AG08396 (cell line): ENCODE results near the gene NDUFV3.
"Not testable (repeated sequence)": the region's sequence is repeated elsewhere in the genome, so short reads cannot be mapped to it uniquely, and the experiment has no call there.

Experiments
- DNase-seq: peaks from one replicate; pipeline ENCODE4 v3.0.0; 2012; ENCODE audit warnings: low spot score, mixed read lengths

Gene NDUFV3

DNA sequence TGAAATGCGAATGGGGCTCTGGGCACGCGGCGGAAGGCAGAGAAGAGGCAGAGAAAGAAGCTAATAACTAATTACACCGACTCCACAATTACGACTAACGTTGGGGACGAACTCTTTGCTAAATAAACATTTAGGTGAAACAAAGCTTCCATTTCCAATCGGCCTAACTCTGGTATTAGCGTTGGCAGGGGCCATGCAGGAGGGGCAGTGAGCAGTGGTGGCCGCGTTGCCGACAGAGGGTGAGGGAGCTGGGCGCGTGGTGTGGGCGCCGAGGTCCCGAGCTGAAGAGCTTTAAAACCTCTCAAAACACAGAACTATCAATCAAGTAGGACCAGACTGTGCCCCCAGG, 553 bp upstream of the NDUFV3 start:
- DNase-seq, result no peak

DNA sequence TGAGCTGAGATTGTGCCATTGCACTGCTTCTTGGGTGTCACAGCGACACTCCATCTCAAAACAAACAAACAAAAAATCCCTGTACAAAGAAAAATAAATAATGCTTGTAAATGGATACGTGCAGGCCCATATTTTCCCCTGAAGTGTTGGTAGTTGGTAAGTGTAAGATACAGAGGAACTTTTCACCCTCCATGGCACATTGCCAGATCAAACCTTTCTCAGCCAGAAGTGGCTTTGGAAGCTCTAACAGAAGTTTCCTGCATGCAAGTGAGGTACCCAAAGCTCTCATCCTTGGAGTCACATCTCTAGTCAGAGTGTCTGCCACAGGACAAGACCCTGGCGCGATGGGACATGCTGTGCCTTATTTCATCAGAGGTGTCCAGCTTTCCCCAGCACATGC, 7.3 kb downstream of the NDUFV3 start:
- DNase-seq, result no peak

GRCh38 chr21:42903817-42904216, 10.7 kb downstream of the NDUFV3 start:
- DNase-seq, result no peak

DNA sequence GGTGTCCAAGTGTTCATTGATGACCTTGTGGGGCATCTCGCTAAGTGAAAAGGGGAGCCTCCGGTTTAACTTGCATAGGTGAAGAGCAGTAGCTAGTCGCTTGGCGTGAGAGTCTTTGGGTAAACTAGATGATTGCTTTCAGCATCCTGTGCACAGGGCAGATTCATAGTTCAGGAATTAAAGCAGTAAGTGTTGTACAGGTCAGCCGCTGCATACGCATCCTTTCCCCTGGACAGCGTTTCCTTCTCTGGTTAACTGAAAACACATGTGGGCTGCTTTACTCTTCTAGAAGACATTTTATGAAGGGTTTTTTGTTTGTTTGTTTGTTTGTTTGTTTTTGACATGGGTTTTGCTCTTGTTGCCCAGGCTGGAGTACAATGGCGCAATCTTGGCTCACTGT, 12.1 kb downstream of the NDUFV3 start:
- DNase-seq, result no peak

- DNase-seq, result no peak
Measured at GRCh38 chr21:42906233-42906632, 13.1 kb downstream of the NDUFV3 start.

DNA sequence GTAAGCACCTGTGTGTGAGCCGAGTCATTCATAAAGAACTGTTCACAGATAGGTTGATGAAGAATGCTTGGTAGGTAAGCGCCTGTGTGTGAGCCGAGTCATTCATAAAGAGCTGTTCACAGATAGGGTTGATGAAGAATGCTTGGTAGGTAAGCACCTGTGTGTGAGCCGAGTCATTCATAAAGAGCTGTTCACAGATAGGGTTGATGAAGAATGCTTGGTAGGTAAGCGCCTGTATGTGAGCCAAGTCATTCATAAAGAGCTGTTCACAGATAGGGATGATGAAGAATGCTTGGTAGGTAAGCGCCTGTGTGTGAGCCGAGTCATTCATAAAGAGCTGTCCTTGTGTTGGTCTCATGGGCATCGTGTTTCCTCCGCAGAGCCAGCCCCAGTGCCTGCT, 15.4 kb downstream of the NDUFV3 start:
- not testable (repeated sequence) for DNase-seq

DNA sequence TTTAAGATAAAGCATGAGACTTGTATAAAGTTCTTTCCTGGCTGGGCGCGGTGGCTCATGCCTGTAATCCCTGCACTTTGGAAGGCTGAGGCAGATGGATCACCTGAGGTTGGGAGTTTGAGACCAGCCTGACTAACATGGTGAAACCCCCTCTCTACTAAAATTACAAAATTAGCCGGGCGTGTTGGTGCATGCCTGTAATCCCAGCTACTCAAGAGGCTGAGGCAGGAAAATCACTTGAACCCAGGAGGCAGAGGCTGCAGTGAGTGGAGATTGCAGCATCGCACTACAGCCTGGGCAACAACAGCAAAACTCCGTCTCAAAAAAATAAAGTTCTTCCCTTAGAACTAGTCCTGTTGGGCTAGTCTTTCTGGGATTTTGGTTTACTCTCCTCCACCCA, 18.8 kb downstream of the NDUFV3 start:
- not testable (repeated sequence) for DNase-seq

- DNase-seq, result no peak
Measured at GRCh38 chr21:42913476-42913875, 20.4 kb downstream of the NDUFV3 start.

- no peak for DNase-seq
Measured at GRCh38 chr21:42918291-42918690, 25.2 kb downstream of the NDUFV3 start.

GRCh38 chr21:42921927-42922326, 28.8 kb downstream of the NDUFV3 start:
- DNase-seq, result no peak

GRCh38 chr21:42922918-42923317, 29.8 kb downstream of the NDUFV3 start:
- DNase-seq, result no peak

DNA sequence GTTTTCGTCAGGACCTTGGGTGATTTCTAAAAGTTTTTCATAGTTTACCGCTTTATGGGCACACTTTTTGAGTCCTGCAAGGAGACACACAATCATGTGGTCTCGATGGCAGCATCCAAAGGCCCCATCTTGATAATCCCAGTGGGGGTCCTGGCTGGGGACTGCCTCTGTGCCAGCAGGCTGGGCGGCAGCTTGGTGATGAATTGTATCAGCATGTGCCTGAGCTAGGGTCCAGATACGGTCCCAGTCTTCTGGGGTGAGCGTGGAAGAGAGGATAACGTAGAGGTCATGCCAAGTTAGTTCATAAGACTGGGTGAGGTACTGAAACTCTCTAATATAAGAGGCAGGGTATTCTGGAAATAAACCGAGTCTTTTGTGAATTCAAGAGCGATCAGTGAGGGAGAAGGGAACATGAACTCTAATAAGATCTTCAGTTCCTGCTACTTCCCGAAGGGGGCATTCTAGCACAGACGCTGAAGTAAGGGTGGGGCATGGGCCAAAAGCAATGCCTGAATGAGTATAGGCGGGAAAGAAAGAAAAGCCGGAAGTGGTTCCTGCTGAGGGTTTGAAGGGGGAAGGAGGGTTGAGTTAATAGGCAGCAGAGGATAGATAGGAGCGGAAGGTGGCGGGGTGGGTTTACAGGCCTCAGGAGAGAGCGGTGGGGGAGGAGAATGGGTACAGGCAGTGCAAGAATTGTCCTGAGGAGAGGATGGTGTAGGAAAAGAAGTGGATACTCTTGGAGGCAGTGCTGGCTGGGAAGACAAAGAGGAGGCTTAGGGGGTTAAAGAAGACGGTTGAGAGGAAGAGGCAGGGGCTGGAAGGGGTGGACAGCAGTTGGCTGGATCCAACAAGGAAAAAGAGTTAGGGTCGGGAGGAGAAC, 30.7 kb downstream of the NDUFV3 start:
- peak; percentile 78 for DNase-seq

DNA sequence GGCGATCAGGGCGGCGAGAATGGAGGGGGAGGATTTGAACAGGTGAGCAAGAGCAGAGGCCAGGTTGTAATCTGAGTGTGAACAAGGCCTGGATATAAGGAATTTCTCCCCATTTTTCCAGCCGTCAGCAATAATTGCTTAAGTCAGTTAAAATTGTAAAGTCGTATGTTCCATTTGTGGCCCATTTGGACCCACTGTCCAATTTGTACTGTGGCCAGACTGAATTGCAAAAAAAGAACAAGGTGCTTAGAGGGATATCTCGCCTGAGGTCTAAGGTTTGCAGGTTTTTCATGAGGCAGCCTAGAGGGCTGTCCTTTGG, 31.3 kb downstream of the NDUFV3 start:
- no peak for DNase-seq

DNA sequence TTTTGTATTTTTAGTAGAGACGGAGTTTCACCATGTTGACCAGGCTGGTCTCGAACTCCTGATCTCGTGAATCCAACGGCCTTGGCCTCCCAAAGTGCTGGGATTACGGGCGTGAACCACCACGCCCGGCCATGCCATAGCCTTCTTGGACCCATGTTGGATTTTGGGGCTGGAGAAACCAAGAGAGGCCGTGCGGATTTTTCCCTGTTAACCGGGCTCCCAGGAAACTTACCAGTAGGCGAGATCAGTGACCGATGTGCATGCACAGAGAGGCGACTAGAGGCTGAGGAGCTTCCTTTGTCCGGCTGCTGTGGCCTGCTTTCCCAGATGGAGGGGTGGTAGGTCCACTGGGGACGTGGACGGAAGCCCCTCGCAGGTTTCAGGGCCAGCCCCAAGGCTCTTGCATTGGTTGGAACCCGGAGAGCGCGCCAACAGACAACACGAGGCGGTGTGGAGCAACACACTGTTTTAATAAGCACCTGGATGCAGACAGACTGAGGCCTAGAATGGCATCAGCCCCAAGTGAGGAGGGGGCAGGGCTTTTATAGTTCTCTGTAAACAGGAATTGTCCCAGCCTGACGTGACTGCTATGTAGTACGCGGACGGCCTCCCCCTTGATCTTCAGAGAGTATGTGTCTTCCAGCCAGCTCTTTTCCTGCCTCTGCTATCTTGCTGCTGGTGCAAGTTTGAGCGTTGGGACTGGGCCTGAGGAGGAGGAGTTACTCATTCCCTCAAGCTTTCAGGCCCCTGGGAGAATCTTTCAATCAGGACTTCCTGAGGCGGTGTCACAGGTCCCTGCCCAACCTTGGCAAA, 32.2 kb downstream of the NDUFV3 start, which contains the start of gene ERVH48-1:
ERVH48-1 (minus strand) TSS at position 517 of the 813 bp plus-strand sequence. CDS start 6,624 bp downstream, outside the sequence.
- DNase-seq, result no peak

GRCh38 chr21:42927474-42928200, 34.5 kb downstream of the NDUFV3 start:
- not testable (repeated sequence) for DNase-seq

GRCh38 chr21:42929969-42930368, 36.9 kb downstream of the NDUFV3 start:
- no peak for DNase-seq

GRCh38 chr21:42931560-42932235, 38.6 kb downstream of the NDUFV3 start:
- DNase-seq, result no peak

DNA sequence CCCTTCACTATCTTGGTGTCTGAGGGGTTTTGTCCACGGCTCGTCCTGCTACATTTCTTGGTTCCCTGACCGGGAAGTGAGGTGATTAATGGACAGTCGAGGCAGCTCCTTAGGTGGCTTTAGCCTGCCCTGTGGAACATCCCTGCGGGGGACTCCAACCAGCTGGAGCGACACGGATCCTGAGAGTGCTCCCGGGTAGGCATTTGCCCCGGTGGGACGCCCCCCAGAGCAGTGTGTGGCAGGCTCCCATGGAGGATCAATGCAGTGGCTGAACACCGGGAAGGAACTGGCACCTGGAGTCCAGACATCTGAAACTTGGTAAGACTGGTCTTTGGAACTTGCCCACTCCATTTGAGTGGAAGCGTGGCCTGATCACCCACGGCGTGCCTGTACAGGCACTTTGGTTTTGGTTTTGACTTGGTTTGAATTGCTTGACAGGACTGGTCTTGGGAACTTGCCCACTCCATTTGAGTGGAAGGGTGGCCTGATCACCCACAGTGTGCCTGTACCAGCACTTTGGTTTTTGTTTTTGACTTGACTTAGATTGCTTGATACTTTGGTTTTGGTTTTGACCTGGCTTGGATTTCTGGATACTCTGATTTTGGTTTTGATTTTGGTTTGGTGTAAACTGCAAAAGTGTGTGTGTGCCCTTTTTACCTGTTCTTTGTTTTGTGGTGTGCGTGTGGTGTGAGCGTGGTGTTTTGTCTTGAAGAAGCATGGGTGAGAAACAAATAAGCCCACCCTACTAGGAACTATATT, 39.4 kb downstream of the NDUFV3 start:
- DNase-seq, result not testable (repeated sequence)

DNA sequence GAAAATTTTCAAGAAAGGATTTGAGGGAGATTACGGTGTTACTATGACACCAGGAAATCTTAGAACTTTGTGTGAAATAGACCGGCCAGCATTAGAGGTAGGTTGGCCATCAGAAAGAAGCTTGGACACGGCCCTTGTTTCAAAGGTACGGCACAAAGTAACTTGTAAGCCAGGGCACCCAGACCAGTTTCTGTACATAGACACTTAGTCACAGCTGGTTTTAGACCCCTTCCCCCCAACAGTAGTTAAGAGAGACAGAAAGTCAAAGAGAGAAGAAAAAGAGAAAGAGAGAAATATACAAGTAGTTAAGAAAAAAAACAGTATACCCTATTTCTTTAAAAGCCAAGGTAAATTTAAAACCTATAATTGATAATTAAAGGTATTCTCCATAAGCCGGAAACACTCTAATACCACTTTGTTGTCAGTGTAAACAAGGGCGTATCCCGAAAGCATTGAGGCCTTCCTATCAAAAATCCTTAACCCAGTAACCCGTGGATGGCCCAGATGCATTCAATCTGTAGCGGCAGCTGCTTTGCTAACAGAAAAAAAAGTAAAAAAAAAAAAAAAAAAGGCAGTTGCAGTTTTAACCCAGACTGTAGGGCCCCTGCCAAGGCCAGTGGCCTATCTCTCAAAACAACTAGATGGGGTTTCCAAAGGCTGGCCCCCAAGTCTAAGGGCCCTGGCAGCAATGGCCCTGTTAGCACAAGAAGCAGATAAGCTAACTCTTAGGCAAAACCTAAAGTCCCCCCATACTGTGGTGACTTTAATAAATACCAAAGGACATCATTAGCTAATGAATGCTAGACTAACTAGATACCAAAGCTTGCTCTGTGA, 40.2 kb downstream of the NDUFV3 start:
- not testable (repeated sequence) for DNase-seq

- DNase-seq, result not testable (repeated sequence)
Measured at GRCh38 chr21:42933973-42934372, 40.9 kb downstream of the NDUFV3 start.
